SK-N-SH treated with all-trans-retinoic acid at 6 μM for 48 hours (cell line): Measurements from ENCODE around the gene PMM2.
"Not testable (repeated sequence)": the region's sequence is repeated elsewhere in the genome, so short reads cannot be mapped to it uniquely, and the experiment has no call there.

Source experiments
- ARNTL ChIP-seq: fragments of 450-650 bp; formaldehyde crosslinking; IDR thresholded peaks from 2 replicates; pipeline ENCODE4 v1.5.0; 2020; ENCODE audit warnings: low read depth, mild to moderate bottlenecking, moderate library complexity, borderline replicate concordance
- BACH2 ChIP-seq: fragments of 250-450 bp; sonication (Bioruptor Pico); IDR thresholded peaks from 2 replicates; pipeline ENCODE4 v1.9.0; 2021; ENCODE audit warnings: mild to moderate bottlenecking, borderline replicate concordance
- GLIS3 ChIP-seq: fragments of 250-450 bp; sonication (Bioruptor Pico); IDR thresholded peaks from 2 replicates; pipeline ENCODE4 v1.5.0; 2020; ENCODE audit warnings: mild to moderate bottlenecking, moderate library complexity
- PATZ1 ChIP-seq: fragments of 250-450 bp; sonication (Bioruptor Pico); IDR thresholded peaks from 2 replicates; pipeline ENCODE4 v1.8.0; 2020; ENCODE audit warnings: mild to moderate bottlenecking, moderate library complexity, borderline replicate concordance
- RARB ChIP-seq: fragments of 250-450 bp; sonication (Bioruptor Pico); IDR thresholded peaks from 2 replicates; pipeline ENCODE4 v1.8.0; 2021; ENCODE audit warnings: mild to moderate bottlenecking, moderate library complexity
- TOX ChIP-seq: fragments of 250-450 bp; sonication (Bioruptor Pico); IDR thresholded peaks from 2 replicates; pipeline ENCODE4 v1.8.0; 2021; ENCODE audit warnings: mild to moderate bottlenecking, moderate library complexity, borderline replicate concordance
- ZNF70 ChIP-seq: fragments of 450-650 bp; formaldehyde crosslinking; IDR thresholded peaks from 2 replicates; pipeline ENCODE4 v1.5.0; 2020; ENCODE audit warnings: mild to moderate bottlenecking, moderate library complexity

GRCh38 chr16:8843296-8843695 lies 45.7 kb downstream of the PMM2 start:
- not testable (repeated sequence) for TF ChIP-seq PATZ1 (CRISPR knock-in tag); GLIS3; BACH2 (CRISPR knock-in tag); RARB (CRISPR knock-in tag); TOX; ZNF70 (CRISPR knock-in tag); ARNTL (CRISPR knock-in tag)
